SJCRH30 (cell line): Measurements from ENCODE around the gene MASP1. TPM values are rescaled to one million over a fixed set of nuclear protein-coding genes. Genes with fewer than 3 reads are reported as not detected.
A peak's percentile ranks its signal among the peaks of the same experiment; 100 is the strongest.
"Not testable (repeated sequence)": the region's sequence is repeated elsewhere in the genome, so short reads cannot be mapped to it uniquely, and the experiment has no call there.

Experiments
- DNase-seq, 2 experiments: peaks; one replicate each; pipeline ENCODE4 v3.0.0-alpha.2; 2015 to 2020
- H3K27ac ChIP-seq: fragments of 250-450 bp; sonication (Bioruptor Pico); 2 replicates; pipeline ENCODE4 v1.5.1; 2020; ENCODE audit warnings: mild to moderate bottlenecking, moderate library complexity
- H3K27me3 ChIP-seq: fragments of 250-450 bp; sonication (Bioruptor Pico); 2 replicates; pipeline ENCODE4 v1.5.1; 2020; ENCODE audit warnings: mild to moderate bottlenecking, moderate library complexity
- H3K36me3 ChIP-seq: fragments of 250-450 bp; sonication (Bioruptor Pico); 2 replicates; pipeline ENCODE4 v1.5.1; 2020; ENCODE audit warnings: mild to moderate bottlenecking, moderate library complexity
- H3K4me1 ChIP-seq: fragments of 250-450 bp; sonication (Bioruptor Pico); 2 replicates; pipeline ENCODE4 v1.5.1; 2020; ENCODE audit warnings: mild to moderate bottlenecking, moderate library complexity
- H3K4me3 ChIP-seq: fragments of 250-450 bp; sonication (Bioruptor Pico); 2 replicates; pipeline ENCODE4 v1.5.1; 2020; ENCODE audit warnings: mild to moderate bottlenecking, moderate library complexity
- H3K9me3 ChIP-seq: fragments of 250-450 bp; sonication (Bioruptor Pico); replicated peaks from 2 replicates; pipeline ENCODE4 v1.5.1; 2020; ENCODE audit warnings: mild to moderate bottlenecking, moderate library complexity
- total RNA-seq: library from RNA; depleted of rRNA; stranded (reverse); fragments of >200 nt; shearing (Covaris generic); gene quantifications from 2 replicates; pipeline ENCODE4 v1.2.3, GENCODE V29; 2014

The MASP1 gene
- total RNA-seq, 1 experiment from 2014 or later: 0.34 TPM

- Histone ChIP-seq H3K36me3 (no peaks in the 10 kb centered on the region), H3K4me1 (no peaks in the 10 kb centered on the region), H3K27me3 (no peaks in the 10 kb centered on the region), H3K27ac (no peak overlapping the region), H3K9me3 (no peaks in the 10 kb centered on the region), H3K4me3 (no peak overlapping the region)
- no peak for DNase-seq
Observed at GRCh38 chr3:187207624-187208023, 83.9 kb downstream of the MASP1 start.

GRCh38 chr3:187207062-187207461 is 84.5 kb downstream of the MASP1 start:
- Histone ChIP-seq H3K4me1 (no peaks in the 10 kb centered on the region), H3K9me3 (no peaks in the 10 kb centered on the region), H3K27me3 (no peaks in the 10 kb centered on the region), H3K36me3 (no peaks in the 10 kb centered on the region), H3K27ac (no peak overlapping the region), H3K4me3 (no peak overlapping the region)
- DNase-seq: no peak

GRCh38 chr3:187205683-187206082 is 85.9 kb downstream of the MASP1 start:
- no peak overlapping the region for H3K27ac ChIP-seq
- no peak for DNase-seq
- H3K4me1 ChIP-seq: no peaks in the 10 kb centered on the region
- no peak overlapping the region for H3K4me3 ChIP-seq
- H3K9me3 ChIP-seq: no peaks in the 10 kb centered on the region
- no peaks in the 10 kb centered on the region for H3K27me3 ChIP-seq
- H3K36me3 ChIP-seq: no peaks in the 10 kb centered on the region

- not testable (repeated sequence) for H3K27ac ChIP-seq, H3K9me3 ChIP-seq, H3K36me3 ChIP-seq, H3K27me3 ChIP-seq, H3K4me1 ChIP-seq, DNase-seq, H3K4me3 ChIP-seq
Observed at GRCh38 chr3:187199463-187200050, 92.0 kb downstream of the MASP1 start.

GRCh38 chr3:187198490-187198889 is 93.0 kb downstream of the MASP1 start:
- Histone ChIP-seq H3K4me1 (no peaks in the 10 kb centered on the region), H3K9me3 (no peaks in the 10 kb centered on the region), H3K27ac (no peak overlapping the region), H3K36me3 (no peaks in the 10 kb centered on the region), H3K27me3 (no peaks in the 10 kb centered on the region), H3K4me3 (no peak overlapping the region)
- DNase-seq: no peak

GRCh38 chr3:187197335-187197649 is 94.2 kb downstream of the MASP1 start, which contains the start of gene RTP1:
Gene RTP1 (plus strand): TSS chr3:187197486. CDS start chr3:187197516, 30 bp downstream.
- no peak for DNase-seq
- Histone ChIP-seq H3K27ac (no peak within 1 kb of the TSS), H3K27me3 (no peaks in the 10 kb centered on the region), H3K4me1 (no peaks in the 10 kb centered on the region), H3K36me3 (no peaks in the 10 kb centered on the region), H3K9me3 (no peaks in the 10 kb centered on the region), H3K4me3 (no peak within 1 kb of the TSS)

GRCh38 chr3:187196573-187197334 is 94.8 kb downstream of the MASP1 start:
- DNase-seq: no peak
- Histone ChIP-seq H3K27ac (no peak overlapping the region), H3K4me3 (no peak overlapping the region), H3K9me3 (no peaks in the 10 kb centered on the region), H3K4me1 (no peaks in the 10 kb centered on the region), H3K36me3 (no peaks in the 10 kb centered on the region), H3K27me3 (no peaks in the 10 kb centered on the region)

- no peak overlapping the region for H3K4me3 ChIP-seq
- no peaks in the 10 kb centered on the region for H3K36me3 ChIP-seq
- no peak for DNase-seq
- no peaks in the 10 kb centered on the region for H3K27me3 ChIP-seq
- H3K4me1 ChIP-seq: no peaks in the 10 kb centered on the region
- no peaks in the 10 kb centered on the region for H3K9me3 ChIP-seq
- H3K27ac ChIP-seq: no peak overlapping the region
Observed at GRCh38 chr3:187193181-187193580, 98.4 kb downstream of the MASP1 start.

GRCh38 chr3:187191271-187191670 is 100.3 kb downstream of the MASP1 start:
- no peak overlapping the region for H3K27ac ChIP-seq
- H3K27me3 ChIP-seq: no peaks in the 10 kb centered on the region
- no peak for DNase-seq
- H3K36me3 ChIP-seq: no peaks in the 10 kb centered on the region
- no peak overlapping the region for H3K4me3 ChIP-seq
- H3K4me1 ChIP-seq: no peaks in the 10 kb centered on the region
- H3K9me3 ChIP-seq: no peaks in the 10 kb centered on the region

GRCh38 chr3:187188931-187189330 is 102.6 kb downstream of the MASP1 start:
- no peaks in the 10 kb centered on the region for H3K4me1 ChIP-seq
- no peak for DNase-seq

GRCh38 chr3:187186801-187187421 is 104.6 kb downstream of the MASP1 start:
- Histone ChIP-seq H3K27me3 (no peaks in the 10 kb centered on the region), H3K4me1 (0 out of 2 replicates have a peak, but pooled peaks cover 3% of the 10 kb centered on the region), H3K36me3 (no peaks in the 10 kb centered on the region), H3K4me3 (no peak overlapping the region), H3K9me3 (no peaks in the 10 kb centered on the region), H3K27ac (no peak overlapping the region)
- DNase-seq: peak; percentile 5 to 10

More at GRCh38 chr3:187188931-187189330, 102.6 kb downstream of the MASP1 start:
- H3K27me3 ChIP-seq: no peaks in the 10 kb centered on the region
- no peak overlapping the region for H3K27ac ChIP-seq
- no peaks in the 10 kb centered on the region for H3K36me3 ChIP-seq
- no peaks in the 10 kb centered on the region for H3K9me3 ChIP-seq
- H3K4me3 ChIP-seq: no peak overlapping the region

GRCh38 chr3:187186375-187186774 is 105.2 kb downstream of the MASP1 start:
- Histone ChIP-seq H3K9me3 (no peaks in the 10 kb centered on the region), H3K36me3 (no peaks in the 10 kb centered on the region), H3K27ac (no peak overlapping the region), H3K4me1 (0 out of 2 replicates have a peak, but pooled peaks cover 3% of the 10 kb centered on the region), H3K4me3 (no peak overlapping the region), H3K27me3 (no peaks in the 10 kb centered on the region)
- DNase-seq: no peak

GRCh38 chr3:187185759-187186158 is 105.8 kb downstream of the MASP1 start:
- H3K27me3 ChIP-seq: no peaks in the 10 kb centered on the region
- H3K27ac ChIP-seq: no peak overlapping the region
- H3K9me3 ChIP-seq: no peaks in the 10 kb centered on the region
- no peak for DNase-seq
- H3K4me1 ChIP-seq: 0 out of 2 replicates have a peak, but pooled peaks cover 3% of the 10 kb centered on the region
- H3K36me3 ChIP-seq: no peaks in the 10 kb centered on the region
- H3K4me3 ChIP-seq: no peak overlapping the region
